BLaER1 treated with 17β-estradiol and CSF1 and Interleukin-3, amounts not matched to agents 10 nM and 100 nM (cell line): Measurements from ENCODE around the gene LGALS1.
"Not testable (repeated sequence)": the region's sequence is repeated elsewhere in the genome, so short reads cannot be mapped to it uniquely, and the experiment has no call there.

Experiments
- H3K27ac ChIP-seq, 11 experiments: shearing (Covaris generic); formaldehyde crosslinking; 2 replicates each; pipeline ENCODE4 v1.8.1; 2022
- H3K27me3 ChIP-seq, 11 experiments: shearing (Covaris generic); formaldehyde crosslinking; 2 replicates each; pipeline ENCODE4 v1.8.1; 2022
- H3K36me3 ChIP-seq, 11 experiments: shearing (Covaris generic); formaldehyde crosslinking; 2 replicates each; pipeline ENCODE4 v1.8.1; 2022
- H3K4me1 ChIP-seq, 10 experiments: shearing (Covaris generic); formaldehyde crosslinking; 2 replicates each; pipeline ENCODE4 v1.8.1; 2022
- H3K4me2 ChIP-seq, 11 experiments: shearing (Covaris generic); formaldehyde crosslinking; 2 replicates each; pipeline ENCODE4 v1.8.1; 2022
- H3K4me3 ChIP-seq, 10 experiments: shearing (Covaris generic); formaldehyde crosslinking; 2 replicates each; pipeline ENCODE4 v1.8.1; 2022
- H3K9ac ChIP-seq, 11 experiments: shearing (Covaris generic); formaldehyde crosslinking; 2 replicates each; pipeline ENCODE4 v1.8.1; 2022
- H3K9me3 ChIP-seq, 11 experiments: shearing (Covaris generic); formaldehyde crosslinking; replicated peaks in 1 of 11; 2 replicates each; pipeline ENCODE4 v1.8.1; 2022
- H4K20me1 ChIP-seq, 11 experiments: shearing (Covaris generic); formaldehyde crosslinking; 2 replicates each; pipeline ENCODE4 v1.8.1; 2022
- Cebpa-rat ChIP-seq, 11 experiments: shearing (Covaris generic); IDR thresholded peaks; 2 replicates each; pipeline ENCODE4 v1.8.1; 2022

Gene LGALS1

DNA sequence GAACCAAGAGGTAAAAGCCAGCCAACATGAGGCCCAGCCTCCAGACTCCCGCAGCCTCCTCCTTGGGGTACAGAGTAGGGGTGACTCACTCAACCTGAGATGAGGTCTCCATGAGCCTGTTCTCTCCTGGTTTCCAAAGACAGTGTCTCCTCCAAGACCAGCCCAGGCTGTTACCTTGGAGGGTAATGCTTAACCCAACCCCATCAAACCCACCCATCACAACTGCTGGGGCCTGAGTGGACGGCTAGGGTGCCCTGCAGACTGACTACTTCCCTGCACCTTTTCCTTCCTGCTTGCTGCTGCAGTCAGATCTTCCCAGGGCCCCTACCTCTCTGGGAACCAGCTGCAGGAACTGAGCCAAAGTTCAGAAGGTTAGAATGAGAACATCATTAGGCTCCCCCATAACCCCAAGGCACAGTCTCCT is 5.6 kb downstream of the LGALS1 start:
- Histone ChIP-seq H3K9ac (no peak overlapping the region; a peak in 1 of 22 replicates), H3K9me3 (no peaks in the 10 kb centered on the region), H4K20me1 (peaks cover 0 to 53% (median 0%) of the 10 kb centered on the region in 11 experiments; a peak in 8 of 22 replicates), H3K4me2 (peak overlapping the region in 10 of 11 experiments; percentile 6 to 60 (median 32); a peak in 16 of 22 replicates), H3K4me1 (peaks cover 27 to 57% (median 46%) of the 10 kb centered on the region in 10 experiments), H3K27ac (peak overlapping the region in 4 of 11 experiments; percentile 14 to 54 (median 38); a peak in 4 of 22 replicates), H3K27me3 (no peaks in the 10 kb centered on the region), H3K36me3 (peaks cover 0 to 31% (median 6%) of the 10 kb centered on the region in 11 experiments; a peak in 12 of 22 replicates), H3K4me3 (no peak overlapping the region)
- TF ChIP-seq Cebpa-rat (IDR thresholded peaks at IDR 0.05) = no peak

DNA sequence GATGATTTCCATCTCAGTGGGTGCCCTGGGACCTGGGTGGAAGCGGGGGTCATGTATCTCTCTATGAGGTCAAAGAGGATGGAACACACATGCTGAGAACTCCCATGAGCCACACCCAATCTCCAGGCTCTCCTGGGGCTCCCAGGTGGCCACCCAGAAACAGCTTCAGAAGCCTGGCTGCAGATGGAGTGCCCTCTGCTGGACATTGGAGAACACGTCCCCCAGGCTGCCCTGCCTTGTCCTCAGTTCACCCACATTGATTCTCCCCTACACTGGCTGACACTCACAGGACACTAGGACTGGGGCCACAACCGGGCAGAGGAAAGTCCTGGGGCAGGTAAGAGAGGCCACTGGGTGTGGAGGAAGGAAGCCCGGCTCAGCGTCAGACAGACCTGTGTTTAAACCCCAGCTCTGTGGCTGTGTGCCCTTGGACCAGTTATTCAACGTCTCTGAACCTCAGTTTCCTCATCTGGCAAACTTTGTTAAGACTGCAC is 6.2 kb downstream of the LGALS1 start:
- Histone ChIP-seq H3K9ac (peak overlapping the region in 2 of 11 experiments; percentile 1 to 37; a peak in 1 of 22 replicates), H3K4me2 (peak overlapping the region in 9 of 11 experiments; percentile 6 to 60 (median 32); a peak in 17 of 22 replicates), H3K4me3 (no peak overlapping the region), H3K4me1 (peaks cover 27 to 54% (median 42%) of the 10 kb centered on the region in 10 experiments), H3K27ac (peak overlapping the region in 5 of 11 experiments; percentile 19 to 59 (median 49); a peak in 6 of 22 replicates), H3K36me3 (peaks cover 0 to 31% (median 6%) of the 10 kb centered on the region in 11 experiments; a peak in 12 of 22 replicates), H3K27me3 (no peaks in the 10 kb centered on the region), H4K20me1 (peaks cover 0 to 48% (median 0%) of the 10 kb centered on the region in 11 experiments; a peak in 8 of 22 replicates), H3K9me3 (no peaks in the 10 kb centered on the region)
- no peak for TF ChIP-seq Cebpa-rat (IDR thresholded peaks at IDR 0.05)

DNA sequence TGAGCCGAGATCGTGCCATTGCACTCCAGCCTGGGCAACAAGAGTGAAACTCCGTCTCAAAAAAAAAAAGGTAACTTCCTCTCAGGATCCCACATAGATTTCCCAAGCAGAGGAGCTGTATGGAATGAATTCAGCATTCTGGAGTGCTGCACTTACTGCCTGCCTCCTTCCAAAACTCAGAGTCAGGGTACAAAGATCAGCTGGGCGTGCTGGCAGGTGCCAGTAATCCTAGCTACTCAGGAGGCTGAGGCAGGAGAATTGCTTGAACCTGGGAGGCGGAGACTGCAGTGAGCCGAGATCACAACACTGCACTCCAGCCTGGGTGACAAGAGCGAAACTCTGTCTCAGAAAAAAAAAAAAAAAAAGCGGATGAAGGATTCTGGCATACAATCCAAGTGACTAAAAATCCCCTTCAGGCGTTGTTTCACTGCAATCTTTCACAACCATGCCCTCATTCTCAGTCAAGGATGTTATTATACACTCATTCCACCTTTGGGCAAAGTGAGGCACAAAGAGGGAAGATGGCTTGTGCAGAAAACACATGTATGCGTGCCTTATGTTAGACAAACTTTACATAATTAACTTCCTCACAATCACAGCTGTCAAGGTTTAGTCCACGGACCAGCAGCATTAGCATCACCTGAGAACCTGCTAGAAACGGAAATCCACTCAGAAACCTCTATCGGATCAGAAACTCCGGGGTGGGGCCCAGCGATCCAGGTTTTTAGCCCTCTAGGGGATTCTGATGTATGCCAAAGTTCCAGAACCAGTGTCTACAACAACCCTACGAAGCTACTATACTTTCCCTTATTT is 9.6 kb downstream of the LGALS1 start:
- no peak for TF ChIP-seq Cebpa-rat (IDR thresholded peaks at IDR 0.05)
- Histone ChIP-seq H3K9me3 (no peaks in the 10 kb centered on the region), H3K36me3 (peaks cover 20 to 29% (median 23%) of the 10 kb centered on the region in 11 experiments), H3K27ac (no peak overlapping the region), H3K4me2 (no peak overlapping the region), H3K9ac (no peak overlapping the region), H3K4me1 (peaks cover 19 to 44% (median 28%) of the 10 kb centered on the region in 10 experiments), H3K27me3 (no peaks in the 10 kb centered on the region), H4K20me1 (peaks cover 0 to 27% (median 12%) of the 10 kb centered on the region in 11 experiments; a peak in 10 of 22 replicates), H3K4me3 (no peak overlapping the region)

DNA sequence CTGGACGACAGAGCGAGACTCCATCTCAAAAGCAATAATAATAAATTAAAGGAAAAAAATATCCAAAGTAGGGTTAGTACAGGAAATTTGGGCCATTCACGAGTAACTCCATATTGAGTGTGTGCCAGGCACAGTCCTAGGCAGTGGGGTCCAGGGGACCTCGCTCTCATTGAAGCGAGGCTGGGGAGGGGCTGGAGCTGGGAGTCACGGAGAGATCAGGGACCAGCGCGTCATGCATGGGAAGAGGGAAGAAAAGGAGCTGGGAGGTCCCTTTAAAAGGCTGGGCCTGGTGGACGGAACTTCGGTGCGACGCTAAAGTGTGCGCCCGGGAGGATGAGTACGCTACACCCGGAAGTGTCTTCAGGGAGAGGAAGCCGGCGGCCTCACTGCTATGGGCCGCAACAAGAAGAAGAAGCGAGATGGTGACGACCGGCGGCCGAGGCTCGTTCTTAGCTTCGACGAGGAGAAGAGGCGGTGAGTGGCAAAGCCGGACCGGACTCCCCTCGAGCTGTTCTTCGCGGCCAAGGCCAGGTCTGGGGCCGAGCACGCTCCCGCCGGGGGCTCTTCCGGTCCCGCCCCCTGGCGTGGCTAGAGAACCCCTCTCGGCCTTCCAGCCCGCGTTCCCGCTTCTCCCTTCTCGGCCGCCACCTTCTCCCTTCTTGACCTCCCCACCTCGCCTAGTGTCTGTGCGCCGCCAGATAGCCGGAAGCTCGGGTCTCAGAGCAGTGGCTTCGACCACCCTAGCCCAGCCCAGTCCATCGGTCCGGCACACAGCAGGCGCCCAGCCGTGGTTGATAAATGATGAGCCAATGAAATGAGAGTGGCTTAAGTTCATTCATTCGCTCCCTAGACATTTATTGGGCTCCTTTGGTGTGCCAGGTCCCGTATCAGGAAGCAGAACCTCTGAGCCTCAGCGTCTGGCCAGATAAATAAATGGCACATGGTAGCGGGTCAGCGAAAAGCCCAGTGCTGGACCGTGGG is 10.9 kb downstream of the LGALS1 start, which contains the start of gene NOL12:
Gene NOL12 (plus strand): TSS at position 342 of the 981 bp plus-strand sequence. CDS start 50 bp downstream, at position 392.
- peak within 1 kb of the TSS; percentile 74 to 96 (median 90) for H3K4me2 ChIP-seq
- peak within 1 kb of the TSS; percentile 82 to 97 (median 93) for H3K27ac ChIP-seq
- H3K4me1 ChIP-seq = peaks cover 13 to 32% (median 20%) of the 10 kb centered on the region in 10 experiments
- peaks cover 0 to 21% (median 4%) of the 10 kb centered on the region in 11 experiments; a peak in 7 of 22 replicates for H4K20me1 ChIP-seq
- H3K36me3 ChIP-seq = peaks cover 31 to 39% (median 35%) of the 10 kb centered on the region in 11 experiments
- no peak for TF ChIP-seq Cebpa-rat (IDR thresholded peaks at IDR 0.05)
- peak within 1 kb of the TSS; percentile 86 to 97 (median 91) for H3K9ac ChIP-seq
- H3K9me3 ChIP-seq = no peaks in the 10 kb centered on the region
- peak within 1 kb of the TSS; percentile 78 to 100 (median 92) for H3K4me3 ChIP-seq
- H3K27me3 ChIP-seq = no peaks in the 10 kb centered on the region

DNA sequence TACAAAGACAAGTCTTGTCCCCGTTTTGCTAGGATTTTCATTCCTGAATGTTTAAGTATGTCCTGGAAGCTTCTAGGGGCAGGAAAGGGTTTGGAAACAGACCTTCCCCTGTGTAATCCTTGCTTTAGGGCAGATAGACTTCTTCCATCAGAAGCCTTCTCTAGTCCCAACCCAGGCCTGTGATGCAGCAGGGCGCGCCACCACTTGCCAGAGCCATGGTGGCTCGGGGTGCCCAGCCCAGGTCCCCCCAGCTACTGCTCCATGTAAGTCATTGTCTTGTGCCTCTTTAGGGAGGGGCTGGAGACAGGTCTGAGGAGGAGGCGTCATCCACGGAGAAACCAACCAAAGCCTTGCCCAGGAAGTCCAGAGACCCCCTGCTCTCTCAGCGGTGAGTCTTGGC is 15.0 kb downstream of the LGALS1 start:
- Histone ChIP-seq H3K9me3 (no peaks in the 10 kb centered on the region), H3K4me3 (no peak overlapping the region), H4K20me1 (peaks cover 0 to 21% (median 4%) of the 10 kb centered on the region in 11 experiments; a peak in 8 of 22 replicates), H3K4me2 (no peak overlapping the region), H3K27me3 (no peaks in the 10 kb centered on the region), H3K4me1 (peaks cover 8 to 30% (median 17%) of the 10 kb centered on the region in 10 experiments), H3K9ac (no peak overlapping the region; a peak in 1 of 22 replicates), H3K27ac (no peak overlapping the region), H3K36me3 (peaks cover 66 to 77% (median 72%) of the 10 kb centered on the region in 11 experiments)
- TF ChIP-seq Cebpa-rat (IDR thresholded peaks at IDR 0.05) = no peak

DNA sequence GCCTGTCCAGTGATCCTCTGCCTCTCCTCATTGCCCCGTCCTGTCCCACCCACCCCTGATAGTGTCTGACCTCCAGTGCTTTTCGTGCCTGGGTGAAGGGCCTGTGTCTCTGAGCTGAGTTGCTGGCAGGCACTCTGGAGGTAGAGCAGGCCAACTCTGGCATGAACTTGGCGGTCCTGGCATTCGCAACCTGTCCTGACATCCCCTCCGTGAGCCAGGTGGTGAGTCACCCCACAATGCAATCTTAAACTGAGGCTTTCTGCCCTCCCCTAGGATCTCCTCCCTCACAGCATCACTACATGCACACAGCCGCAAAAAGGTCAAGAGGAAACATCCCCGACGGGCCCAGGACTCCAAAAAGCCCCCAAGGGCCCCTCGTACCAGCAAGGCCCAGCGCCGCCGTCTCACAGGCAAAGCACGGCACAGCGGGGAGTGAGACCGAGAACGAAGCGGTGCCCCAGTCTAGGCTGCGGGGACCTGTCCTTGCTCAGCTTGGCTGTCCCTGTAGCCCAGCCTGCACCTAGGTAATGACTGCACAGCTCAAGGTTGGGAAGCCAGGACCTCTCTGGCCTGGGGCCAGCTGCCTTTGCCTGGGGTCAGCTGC is 15.6 kb downstream of the LGALS1 start:
- Histone ChIP-seq H3K4me2 (no peak overlapping the region), H3K27me3 (no peaks in the 10 kb centered on the region), H3K4me3 (no peak overlapping the region), H3K9ac (0 out of 22 replicates have a peak overlapping the region, but pooled peaks of 1 of the 11 experiments have one; percentile 9), H4K20me1 (peaks cover 0 to 21% (median 7%) of the 10 kb centered on the region in 11 experiments; a peak in 8 of 22 replicates), H3K4me1 (peaks cover 14 to 31% (median 19%) of the 10 kb centered on the region in 10 experiments), H3K27ac (no peak overlapping the region), H3K36me3 (peaks cover 66 to 78% (median 73%) of the 10 kb centered on the region in 11 experiments), H3K9me3 (no peaks in the 10 kb centered on the region)
- no peak for TF ChIP-seq Cebpa-rat (IDR thresholded peaks at IDR 0.05)

DNA sequence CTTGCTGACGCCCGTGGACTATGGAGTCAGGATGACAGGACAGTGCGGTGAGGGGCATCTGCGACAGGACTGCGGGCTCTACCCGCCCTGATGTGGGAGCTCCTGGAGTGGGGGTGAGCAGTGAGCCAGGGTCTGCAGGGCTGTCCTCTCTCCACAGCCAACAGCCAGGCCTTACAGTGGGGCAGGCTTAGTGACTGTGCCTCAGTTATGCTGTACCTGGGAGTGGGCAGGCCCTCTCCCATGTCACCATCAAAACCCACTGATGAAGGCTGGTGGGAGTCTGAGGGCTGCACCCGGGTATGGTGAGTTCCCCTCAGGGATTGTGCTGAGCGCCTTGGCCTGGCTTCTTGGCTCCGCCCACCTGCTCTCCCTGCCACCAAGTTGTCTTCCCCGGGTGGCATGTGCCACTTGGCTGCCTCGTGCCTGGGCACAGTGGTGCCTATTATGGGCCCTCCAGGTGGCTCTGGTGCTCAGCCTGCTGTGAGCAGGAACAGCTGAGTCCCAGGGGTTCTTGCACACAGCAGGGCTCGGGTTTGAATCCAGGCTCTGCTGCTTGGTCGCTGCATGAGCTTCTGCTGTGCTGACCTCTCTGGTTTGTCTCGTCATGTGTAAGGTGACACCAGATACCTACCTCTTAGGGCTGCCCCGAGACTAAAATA is 17.3 kb downstream of the LGALS1 start:
- no peak overlapping the region for H3K4me3 ChIP-seq
- H3K4me2 ChIP-seq = no peak overlapping the region
- no peak overlapping the region for H3K27ac ChIP-seq
- H3K4me1 ChIP-seq = peaks cover 21 to 40% (median 27%) of the 10 kb centered on the region in 10 experiments
- no peaks in the 10 kb centered on the region for H3K9me3 ChIP-seq
- no peaks in the 10 kb centered on the region for H3K27me3 ChIP-seq
- TF ChIP-seq Cebpa-rat (IDR thresholded peaks at IDR 0.05) = no peak
- no peak overlapping the region; a peak in 1 of 22 replicates for H3K9ac ChIP-seq
- H3K36me3 ChIP-seq = peaks cover 66 to 77% (median 71%) of the 10 kb centered on the region in 11 experiments
- peaks cover 0 to 22% (median 7%) of the 10 kb centered on the region in 11 experiments; a peak in 8 of 22 replicates for H4K20me1 ChIP-seq

DNA sequence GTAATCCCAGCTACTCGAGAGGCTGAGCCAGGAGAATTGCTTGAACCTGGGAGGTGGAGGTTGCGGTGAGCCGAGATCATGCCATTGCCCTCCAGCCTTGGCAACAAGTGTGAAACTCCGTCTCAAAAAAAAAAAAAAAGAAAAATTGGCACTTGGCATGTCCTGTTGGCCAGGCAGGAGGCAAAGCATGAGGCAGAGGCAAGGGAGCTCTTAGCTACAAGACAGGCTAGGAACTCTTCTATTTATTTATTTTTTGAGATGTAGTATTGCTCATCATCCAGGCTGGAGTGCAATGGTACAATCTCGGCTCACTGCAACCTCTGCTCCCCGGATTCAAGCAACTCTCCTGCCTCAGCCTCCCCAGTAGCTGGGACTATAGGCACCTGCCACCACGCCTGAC is 18.7 kb downstream of the LGALS1 start:
- Histone ChIP-seq H3K4me1 (peaks cover 20 to 44% (median 38%) of the 10 kb centered on the region in 10 experiments), H4K20me1 (peaks cover 0 to 11% (median 1%) of the 10 kb centered on the region in 11 experiments; a peak in 7 of 22 replicates), H3K36me3 (peaks cover 54 to 64% (median 57%) of the 10 kb centered on the region in 11 experiments)
- H3K9me3 ChIP-seq, H3K4me2 ChIP-seq, H3K27me3 ChIP-seq, H3K9ac ChIP-seq, H3K4me3 ChIP-seq, H3K27ac ChIP-seq: not testable (repeated sequence)

DNA sequence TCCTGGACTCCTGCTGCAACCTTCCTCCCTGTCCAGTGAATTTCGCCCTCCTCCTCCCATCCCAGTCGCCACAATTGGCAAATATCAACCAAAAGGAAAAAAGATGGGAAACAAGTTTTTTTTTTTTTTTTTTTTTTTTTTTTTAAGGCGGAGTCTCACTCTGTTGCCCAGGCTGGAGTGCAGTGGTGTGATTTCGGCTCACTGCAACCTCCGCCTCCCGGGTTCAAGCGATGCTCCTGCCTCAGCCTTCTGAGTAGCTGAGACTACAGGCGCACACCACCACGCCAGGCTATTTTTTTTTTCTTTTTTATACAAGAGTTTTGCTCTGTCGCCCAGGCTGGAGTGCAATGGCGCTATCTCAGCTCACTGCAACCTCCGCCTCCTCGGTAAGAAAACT is 20.8 kb downstream of the LGALS1 start:
- not testable (repeated sequence) for H4K20me1 ChIP-seq, H3K27me3 ChIP-seq, H3K9me3 ChIP-seq
- Histone ChIP-seq H3K4me1 (peaks cover 33 to 54% (median 45%) of the 10 kb centered on the region in 10 experiments), H3K9ac (peak overlapping the region in 10 of 11 experiments; percentile 17 to 73 (median 47); a peak in 17 of 22 replicates), H3K4me3 (peak overlapping the region in 6 of 10 experiments; percentile 12 to 51 (median 30); a peak in 9 of 20 replicates), H3K36me3 (peaks cover 35 to 54% (median 45%) of the 10 kb centered on the region in 11 experiments), H3K4me2 (peak overlapping the region; percentile 78 to 91 (median 87)), H3K27ac (peak overlapping the region in 7 of 11 experiments; percentile 14 to 47 (median 40); a peak in 9 of 22 replicates)
